GM18505 (cell line): ENCODE results near the gene KCNK3.

Experiments used
- ATAC-seq: cut with Tn5 transposase; IDR thresholded peaks from one replicate; pipeline ENCODE4 v1.9.1; 2021; ENCODE audit not compliant: unreplicated experiment
- POLR2A ChIP-seq: IDR thresholded peaks from 4 replicates; pipeline ENCODE4 v1.6.1; 2011; ENCODE audit warnings: borderline replicate concordance; ENCODE audit not compliant: insufficient read depth, insufficient read length; ENCODE audit errors: extremely low read depth

Gene KCNK3

DNA sequence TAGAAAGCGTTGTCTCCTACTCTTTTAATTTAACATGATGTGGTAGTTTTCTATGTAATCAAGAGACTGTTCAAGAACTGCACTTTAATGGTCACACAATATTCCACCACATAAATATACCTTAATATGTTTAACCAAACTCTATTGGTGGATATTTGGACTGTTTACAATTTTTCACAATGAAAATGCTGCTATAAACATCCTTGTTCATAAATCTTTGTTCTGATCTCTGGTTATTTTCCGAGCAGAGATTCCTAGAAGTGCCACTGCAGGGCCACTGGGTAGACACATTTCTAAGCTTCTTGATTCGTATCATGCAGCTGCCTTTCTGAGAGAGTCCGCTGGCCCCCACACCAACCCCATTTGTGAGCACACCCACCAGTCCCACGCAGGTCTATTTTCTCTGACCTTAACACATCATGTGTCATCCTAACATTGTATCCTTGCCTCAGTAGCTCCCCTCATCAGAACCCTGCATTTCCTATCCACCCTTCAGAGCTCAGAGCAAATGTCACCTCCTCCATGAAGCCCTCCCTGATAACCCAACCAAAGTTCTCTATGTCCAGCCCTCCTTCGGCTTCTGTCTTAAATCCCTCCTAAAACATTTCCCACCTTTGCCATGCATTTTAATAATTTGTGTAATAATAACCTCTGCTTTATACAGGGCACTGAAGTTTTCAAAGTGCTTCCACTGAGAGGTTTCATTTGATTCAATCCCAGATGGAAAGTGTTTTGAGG lies 26.6 kb downstream of the KCNK3 start:
- no peak for ATAC-seq
- TF ChIP-seq POLR2A: no peak

DNA sequence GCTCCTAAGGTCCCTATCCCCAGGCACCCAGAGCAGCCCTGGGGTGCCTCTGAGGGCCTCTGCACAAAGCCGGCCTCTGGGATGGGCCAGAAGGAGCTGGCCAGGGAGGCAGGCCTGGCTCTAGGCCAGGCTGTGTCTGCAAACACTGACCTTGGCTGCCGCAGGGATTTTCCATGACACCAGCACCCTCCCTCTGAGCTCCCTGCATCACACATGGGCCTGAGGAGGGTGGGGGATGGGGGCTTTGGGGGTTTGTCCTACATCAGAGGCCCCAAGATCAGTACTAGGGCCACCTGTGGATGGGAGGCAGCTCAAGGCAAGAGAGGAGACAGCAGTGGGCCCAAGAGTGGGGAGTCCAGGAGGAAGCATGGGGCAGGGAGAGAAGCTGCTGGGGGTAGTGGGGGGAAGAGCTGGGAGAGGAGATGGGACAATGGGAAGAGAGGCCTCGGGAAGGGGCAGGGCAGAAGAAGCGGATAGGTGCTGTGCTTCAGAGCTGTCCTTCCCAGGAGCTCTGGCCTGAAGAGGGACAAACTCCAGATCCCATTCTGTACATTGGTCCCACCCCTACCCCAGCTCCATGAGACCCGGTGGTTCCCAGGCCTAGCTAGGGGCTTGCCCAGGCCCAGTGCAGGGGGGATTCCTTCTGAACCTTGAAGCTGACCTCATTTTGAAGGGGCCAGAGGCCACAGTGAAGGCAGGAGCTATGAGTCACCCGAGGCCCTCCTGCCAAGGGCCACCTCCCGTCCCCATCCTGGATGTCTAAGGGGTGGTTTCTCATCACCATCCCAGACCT lies 28.0 kb downstream of the KCNK3 start:
- no peak for ATAC-seq
- TF ChIP-seq POLR2A: no peak

DNA sequence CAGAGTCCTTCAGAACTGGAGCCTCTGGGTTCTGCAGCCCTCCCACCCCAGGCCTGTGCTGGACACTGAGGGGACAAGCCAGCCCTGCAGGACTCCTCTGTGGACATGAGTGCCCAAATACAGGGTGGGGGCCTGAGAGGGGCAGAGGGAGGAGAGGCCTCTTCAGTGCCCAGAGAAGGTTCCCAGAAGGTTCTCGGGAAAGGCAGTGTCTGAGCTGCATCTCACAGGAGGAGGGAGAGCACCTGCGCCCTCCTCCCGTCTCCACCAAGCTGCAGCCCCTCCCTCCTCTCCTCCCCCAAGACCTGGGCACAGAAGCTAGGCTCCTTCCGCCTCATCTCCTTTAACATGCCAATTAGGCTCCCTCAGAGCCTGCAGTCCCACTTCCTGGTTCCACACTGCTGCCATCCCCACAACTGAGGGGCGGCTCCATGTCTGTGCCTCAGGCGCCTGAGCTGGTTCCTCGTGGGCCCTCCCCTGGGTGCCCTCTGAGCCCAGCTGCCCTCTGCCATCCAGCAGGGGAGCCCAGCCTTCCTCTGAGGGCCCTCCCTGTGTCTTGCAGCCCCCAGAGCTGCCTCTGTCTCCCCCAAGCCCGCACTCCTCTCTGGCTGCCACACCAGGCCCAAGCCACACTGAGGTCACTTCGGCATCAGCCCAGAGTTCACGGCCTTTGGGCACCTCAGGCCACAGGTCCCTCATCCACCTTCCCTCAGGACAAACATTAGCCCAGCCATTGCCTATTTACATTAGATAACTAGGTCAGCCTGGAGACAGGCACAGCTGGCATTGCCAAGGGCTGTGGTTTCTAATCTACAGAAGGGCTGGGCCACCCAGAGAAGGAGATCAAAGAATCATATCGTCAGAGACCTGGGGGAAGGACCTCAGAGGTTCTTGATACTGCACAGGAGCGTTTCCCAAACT lies 28.9 kb downstream of the KCNK3 start:
- no peak for ATAC-seq
- no peak for TF ChIP-seq POLR2A

DNA sequence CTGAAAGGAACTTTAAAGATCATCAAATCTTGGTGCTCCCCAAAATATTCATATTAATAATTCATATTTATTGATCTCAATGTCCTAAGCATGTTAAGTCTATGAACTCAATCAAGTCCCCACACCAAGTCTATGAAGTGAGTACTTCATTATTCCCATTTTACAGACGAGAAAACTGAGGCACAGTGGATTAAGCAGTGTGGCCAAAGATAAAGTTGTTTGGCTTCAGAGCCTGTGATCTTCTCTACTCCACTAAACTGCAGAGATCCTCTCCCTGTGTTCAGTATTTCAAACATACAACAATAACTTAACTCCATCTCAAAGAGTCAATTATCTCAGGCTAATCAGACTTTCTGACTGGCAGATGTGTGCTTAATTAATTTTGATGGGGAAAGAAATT lies 29.8 kb downstream of the KCNK3 start:
- no peak for TF ChIP-seq POLR2A
- ATAC-seq: no peak

DNA sequence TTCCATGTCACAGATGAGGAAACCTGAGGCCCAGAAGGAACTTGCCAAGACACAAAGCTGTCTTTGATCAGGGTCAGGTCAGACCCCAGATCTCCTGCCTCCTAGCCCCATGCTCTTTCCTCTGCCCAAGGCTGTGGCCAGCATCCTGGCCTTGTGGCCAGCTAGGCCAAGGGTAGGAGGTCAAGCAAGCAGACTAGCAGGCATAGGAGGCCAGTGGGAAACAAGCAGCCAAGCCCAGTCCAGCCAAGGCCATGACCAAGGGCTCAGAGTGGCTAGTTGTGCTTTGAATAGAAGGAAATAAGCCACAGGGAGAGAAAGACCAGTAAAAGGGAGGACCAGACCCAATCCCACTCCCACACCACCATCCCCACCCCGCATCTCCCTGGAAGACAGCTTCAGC lies 30.4 kb downstream of the KCNK3 start:
- no peak for TF ChIP-seq POLR2A
- ATAC-seq: no peak

DNA sequence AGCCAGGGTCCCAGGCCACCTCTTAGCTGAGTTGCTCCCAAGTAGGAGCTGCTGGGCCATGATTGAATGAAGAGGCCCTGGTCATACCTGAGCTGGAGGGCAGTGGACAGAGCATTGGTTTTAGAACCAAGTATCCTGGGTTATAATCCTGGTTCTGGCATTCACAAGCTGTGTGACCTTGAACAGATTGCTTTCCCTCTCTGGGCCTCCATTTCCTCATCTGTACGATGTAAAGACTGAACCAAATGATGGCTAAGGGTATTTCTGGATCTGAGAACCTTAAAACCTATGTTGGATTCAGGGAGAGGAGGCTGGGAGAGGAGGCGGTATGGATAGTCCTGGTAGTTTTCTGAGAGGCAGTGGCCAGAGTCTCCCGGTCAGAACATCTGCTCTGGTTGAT lies 31.0 kb downstream of the KCNK3 start:
- no peak for TF ChIP-seq POLR2A
- no peak for ATAC-seq

DNA sequence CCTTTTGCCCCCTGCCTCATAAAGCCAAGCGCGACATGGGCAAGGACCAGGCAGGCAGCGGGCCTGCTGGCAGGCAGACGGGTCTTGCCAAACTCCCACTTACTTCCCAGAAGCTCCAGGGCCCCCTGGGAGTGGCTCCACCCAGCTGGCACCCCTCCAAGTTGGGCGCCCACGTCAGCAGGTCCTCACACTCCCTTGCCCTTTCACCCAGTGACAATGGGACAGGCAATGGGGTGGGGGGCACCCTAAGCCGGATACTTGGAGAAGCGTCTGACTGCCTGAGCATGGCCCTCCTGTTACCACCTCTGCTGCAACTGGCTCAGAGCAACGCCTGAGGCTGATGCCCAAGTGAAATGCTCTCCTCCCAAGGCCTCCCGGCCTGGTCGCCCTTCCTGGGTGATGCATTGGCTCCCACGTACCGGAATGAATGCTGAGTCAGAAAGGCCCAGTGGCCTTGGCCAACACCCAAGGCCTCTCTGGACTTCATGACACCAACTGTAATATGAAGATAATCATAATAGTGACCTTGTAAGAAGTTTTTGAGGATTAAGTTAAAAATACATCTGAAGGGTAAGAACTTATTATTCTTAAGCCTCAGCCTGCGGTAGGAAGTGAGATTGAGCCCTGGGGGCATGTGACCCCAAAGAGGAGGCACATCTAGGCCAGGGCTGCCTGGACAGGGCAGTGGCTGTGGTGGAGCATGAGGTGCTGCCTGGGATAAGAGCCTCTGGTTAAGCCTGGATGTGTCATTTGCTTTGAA lies 31.6 kb downstream of the KCNK3 start:
- TF ChIP-seq POLR2A: no peak
- no peak for ATAC-seq

DNA sequence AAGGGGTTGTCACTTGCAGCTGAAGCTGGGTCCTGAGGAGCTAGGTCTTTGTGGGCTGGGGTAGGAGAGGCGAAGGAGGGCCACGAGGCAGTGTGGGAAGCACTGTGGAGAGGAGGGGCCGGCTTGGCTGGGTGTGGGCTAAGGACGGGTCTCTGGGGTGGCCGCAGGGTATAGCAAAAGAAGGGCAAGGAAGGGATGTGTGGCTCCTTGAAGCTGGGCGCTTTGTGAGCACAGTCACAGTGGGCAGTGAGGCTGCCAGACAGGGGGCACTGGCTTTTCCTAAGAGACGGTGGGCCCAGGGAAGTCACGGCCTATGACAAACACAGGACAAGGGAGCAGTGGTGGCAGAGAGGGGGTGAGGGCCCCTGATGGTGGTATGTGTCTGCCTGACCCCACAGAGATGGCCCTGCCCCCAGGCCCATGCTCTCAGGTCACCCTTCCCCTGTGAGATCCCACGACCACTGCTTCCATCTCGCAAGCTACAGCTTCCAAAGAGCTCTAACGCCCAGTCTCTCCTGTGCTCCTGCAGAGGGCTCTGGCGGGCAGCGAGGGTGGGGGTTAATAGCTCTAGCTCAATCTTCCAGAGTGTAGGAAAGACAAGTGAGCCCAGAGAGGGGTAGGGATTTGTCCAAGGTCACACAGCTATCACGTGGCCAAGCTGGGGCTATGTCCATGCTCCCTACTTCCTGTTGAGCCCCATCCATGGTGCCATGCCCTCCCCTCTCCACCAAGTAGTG lies 32.4 kb downstream of the KCNK3 start:
- no peak for TF ChIP-seq POLR2A
- ATAC-seq: no peak

DNA sequence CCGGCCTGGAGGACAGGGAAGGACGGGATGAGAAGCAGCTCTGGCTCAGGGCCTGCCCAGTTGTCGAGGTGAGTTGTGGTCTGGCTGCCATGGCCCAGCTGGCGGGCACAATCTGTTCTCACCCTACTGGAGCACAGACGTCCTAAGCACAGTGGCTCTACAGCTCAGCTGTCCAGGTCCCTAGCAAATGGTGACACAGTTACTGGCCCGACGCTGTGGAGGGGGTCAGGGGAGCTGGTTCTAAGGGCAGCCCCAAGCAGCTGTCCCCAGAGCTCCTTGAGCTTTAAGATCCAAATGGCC lies 32.9 kb downstream of the KCNK3 start:
- ATAC-seq: no peak
- TF ChIP-seq POLR2A: no peak

DNA sequence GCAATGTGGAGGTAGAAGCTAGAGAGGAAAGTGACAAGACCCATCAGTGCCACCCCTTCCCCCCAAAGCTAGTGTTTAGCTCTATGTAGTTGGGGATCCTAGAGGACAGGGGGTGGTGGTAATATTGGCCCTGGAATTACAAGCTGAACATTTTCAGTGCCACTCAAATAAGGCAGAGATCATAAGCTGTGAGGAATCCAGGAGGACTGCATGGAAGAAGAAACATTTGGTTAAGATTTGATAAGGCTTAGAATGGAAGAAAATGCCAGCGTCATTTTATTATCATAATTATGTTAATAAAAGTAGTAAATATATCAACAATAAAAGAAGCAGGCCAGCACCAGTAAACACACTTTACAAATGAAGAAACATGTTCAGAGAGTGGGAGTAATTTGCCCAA lies 33.7 kb downstream of the KCNK3 start:
- no peak for TF ChIP-seq POLR2A

DNA sequence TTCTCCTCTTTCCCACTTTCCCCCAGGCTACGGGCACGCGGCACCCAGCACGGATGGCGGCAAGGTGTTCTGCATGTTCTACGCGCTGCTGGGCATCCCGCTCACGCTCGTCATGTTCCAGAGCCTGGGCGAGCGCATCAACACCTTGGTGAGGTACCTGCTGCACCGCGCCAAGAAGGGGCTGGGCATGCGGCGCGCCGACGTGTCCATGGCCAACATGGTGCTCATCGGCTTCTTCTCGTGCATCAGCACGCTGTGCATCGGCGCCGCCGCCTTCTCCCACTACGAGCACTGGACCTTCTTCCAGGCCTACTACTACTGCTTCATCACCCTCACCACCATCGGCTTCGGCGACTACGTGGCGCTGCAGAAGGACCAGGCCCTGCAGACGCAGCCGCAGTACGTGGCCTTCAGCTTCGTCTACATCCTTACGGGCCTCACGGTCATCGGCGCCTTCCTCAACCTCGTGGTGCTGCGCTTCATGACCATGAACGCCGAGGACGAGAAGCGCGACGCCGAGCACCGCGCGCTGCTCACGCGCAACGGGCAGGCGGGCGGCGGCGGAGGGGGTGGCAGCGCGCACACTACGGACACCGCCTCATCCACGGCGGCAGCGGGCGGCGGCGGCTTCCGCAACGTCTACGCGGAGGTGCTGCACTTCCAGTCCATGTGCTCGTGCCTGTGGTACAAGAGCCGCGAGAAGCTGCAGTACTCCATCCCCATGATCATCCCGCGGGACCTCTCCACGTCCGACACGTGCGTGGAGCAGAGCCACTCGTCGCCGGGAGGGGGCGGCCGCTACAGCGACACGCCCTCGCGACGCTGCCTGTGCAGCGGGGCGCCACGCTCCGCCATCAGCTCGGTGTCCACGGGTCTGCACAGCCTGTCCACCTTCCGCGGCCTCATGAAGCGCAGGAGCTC lies 35.4 kb downstream of the KCNK3 start:
- ATAC-seq: no peak
- no peak for TF ChIP-seq POLR2A

More for the DNA sequence above, 33.7 kb downstream of the KCNK3 start:
- ATAC-seq: no peak

DNA sequence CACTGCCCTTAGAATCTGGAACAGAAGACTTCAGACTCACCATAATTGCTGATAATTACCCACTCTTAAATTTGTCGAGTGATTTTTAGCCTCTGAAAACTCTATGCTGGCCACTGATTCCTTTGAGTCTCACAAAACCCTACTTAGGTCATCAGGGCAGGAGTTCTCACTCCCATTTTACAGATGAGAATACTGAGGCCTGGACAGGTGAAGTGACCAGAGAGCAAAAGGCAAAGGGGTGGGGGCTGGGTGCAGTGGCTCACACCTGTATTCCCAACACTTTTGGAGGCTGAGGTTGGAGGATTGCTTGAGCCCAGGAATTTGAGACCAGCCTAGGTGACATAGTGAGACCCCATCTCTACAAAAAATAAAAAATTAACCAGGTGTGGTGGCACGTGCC lies 36.8 kb downstream of the KCNK3 start:
- no peak for TF ChIP-seq POLR2A
- ATAC-seq: no peak
